ENCODE measurements around the gene RNF220.

DNA sequence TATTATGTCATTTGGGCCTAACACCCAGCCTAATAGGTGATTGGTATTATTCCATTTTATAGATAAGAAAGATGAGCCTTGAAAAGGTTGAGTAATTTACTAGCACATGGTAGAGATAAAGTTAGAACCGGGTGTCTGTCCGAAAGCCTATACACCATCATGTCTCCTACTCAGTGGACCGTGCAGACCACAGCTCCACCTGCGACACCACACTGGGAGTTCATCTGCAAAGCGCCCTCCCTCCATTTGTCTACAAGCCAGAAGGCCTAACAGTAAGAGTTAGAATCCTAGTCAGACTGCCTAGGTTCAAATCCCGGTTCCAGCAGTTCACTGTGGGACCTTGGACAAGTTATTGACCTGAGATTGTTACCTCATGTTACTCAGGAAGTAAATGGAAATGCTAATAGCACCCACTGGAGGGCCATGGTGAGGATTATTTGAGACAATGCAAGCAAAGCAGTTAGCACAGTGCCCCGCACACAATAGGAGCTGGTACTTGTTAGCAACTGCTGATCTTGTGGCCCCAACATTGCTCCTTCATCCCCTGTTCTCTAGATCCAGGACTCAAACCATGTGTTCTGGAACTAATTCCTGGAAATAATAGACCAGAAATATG lies 289.9 kb downstream of the RNF220 start:
- TF ChIP-seq, protein P1, sequence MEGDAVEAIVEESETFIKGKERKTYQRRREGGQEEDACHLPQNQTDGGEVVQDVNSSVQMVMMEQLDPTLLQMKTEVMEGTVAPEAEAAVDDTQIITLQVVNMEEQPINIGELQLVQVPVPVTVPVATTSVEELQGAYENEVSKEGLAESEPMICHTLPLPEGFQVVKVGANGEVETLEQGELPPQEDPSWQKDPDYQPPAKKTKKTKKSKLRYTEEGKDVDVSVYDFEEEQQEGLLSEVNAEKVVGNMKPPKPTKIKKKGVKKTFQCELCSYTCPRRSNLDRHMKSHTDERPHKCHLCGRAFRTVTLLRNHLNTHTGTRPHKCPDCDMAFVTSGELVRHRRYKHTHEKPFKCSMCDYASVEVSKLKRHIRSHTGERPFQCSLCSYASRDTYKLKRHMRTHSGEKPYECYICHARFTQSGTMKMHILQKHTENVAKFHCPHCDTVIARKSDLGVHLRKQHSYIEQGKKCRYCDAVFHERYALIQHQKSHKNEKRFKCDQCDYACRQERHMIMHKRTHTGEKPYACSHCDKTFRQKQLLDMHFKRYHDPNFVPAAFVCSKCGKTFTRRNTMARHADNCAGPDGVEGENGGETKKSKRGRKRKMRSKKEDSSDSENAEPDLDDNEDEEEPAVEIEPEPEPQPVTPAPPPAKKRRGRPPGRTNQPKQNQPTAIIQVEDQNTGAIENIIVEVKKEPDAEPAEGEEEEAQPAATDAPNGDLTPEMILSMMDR (IDR thresholded peaks at IDR 0.05) = no peak
- TF ChIP-seq POLR2A (IDR thresholded peaks at IDR 0.05) = no peak

Data from body of pancreas (tissue), 4 donors.